Measurements from ENCODE around the gene FXYD3. TPM values are rescaled to one million over a fixed set of nuclear protein-coding genes. Genes with fewer than 3 reads are reported as not detected.

FXYD3 gene
- total RNA-seq, 1 experiment from 2014 or later, result 36.7 TPM

GRCh38 chr19:35161434-35161743 is 45.8 kb downstream of the FXYD3 start:
- no peak for DNase-seq
- no peak overlapping the region for H3K27ac Mint-ChIP-seq (ENCODE audit: unreplicated experiment)
- H3K4me1 Mint-ChIP-seq (ENCODE audit: low read depth, unreplicated experiment), result no peaks in the 10 kb centered on the region
- Histone ChIP-seq H3K4me1 (no peaks in the 10 kb centered on the region), H3K36me3 (ENCODE audit: control insufficient read depth, insufficient read depth, low read length) (no peaks in the 10 kb centered on the region), H3K9me3 (peaks cover 27% of the 10 kb centered on the region), H3K4me3 (ENCODE audit: low read depth, low read length) (no peak overlapping the region), H3K27me3 (replicated peaks; ENCODE audit: control insufficient read depth, insufficient read depth, low read length) (no peaks in the 10 kb centered on the region)
- intact Hi-C loops (cut with micrococcal nuclease; ENCODE audit: unreplicated experiment), result no loop called here
- peaks cover 17% of the 10 kb centered on the region for H3K9me3 Mint-ChIP-seq (ENCODE audit: unreplicated experiment)
- H3K27me3 Mint-ChIP-seq (ENCODE audit: insufficient read depth, unreplicated experiment), result peaks cover 1% of the 10 kb centered on the region
- peaks cover 6% of the 10 kb centered on the region for H3K36me3 Mint-ChIP-seq (ENCODE audit: insufficient read depth, unreplicated experiment)
- BruUV-seq (replicated peaks), result no TSS peak
- no peak overlapping the region for H3K4me3 Mint-ChIP-seq (ENCODE audit: unreplicated experiment)
- ChIA-PET POLR2A (no interaction called here), CTCF (no interaction called here)
- no peak for TF ChIP-seq CTCF (IDR thresholded peaks at IDR 0.05; ENCODE audit: insufficient read depth in 1 of 2, low read depth in 1 of 2, low read length in 1 of 2, severe bottlenecking in 1 of 2, unreplicated experiment in 1 of 2)

GRCh38 chr19:35162471-35163326 is 47.1 kb downstream of the FXYD3 start:
- Mint-ChIP-seq H3K36me3 (ENCODE audit: insufficient read depth, unreplicated experiment) (peaks cover 6% of the 10 kb centered on the region), H3K27me3 (ENCODE audit: insufficient read depth, unreplicated experiment) (no peaks in the 10 kb centered on the region), H3K27ac (ENCODE audit: unreplicated experiment) (peak overlapping the region; percentile 39), H3K4me3 (ENCODE audit: unreplicated experiment) (no peak overlapping the region), H3K4me1 (ENCODE audit: low read depth, unreplicated experiment) (no peaks in the 10 kb centered on the region), H3K9me3 (ENCODE audit: unreplicated experiment) (peaks cover 24% of the 10 kb centered on the region)
- no peaks in the 10 kb centered on the region for H3K36me3 ChIP-seq (ENCODE audit: control insufficient read depth, insufficient read depth, low read length)
- ChIA-PET POLR2A (no interaction called here), CTCF (interaction anchor here (0.6 kb wide), 1 partner anchor 293 kb away, joined by 5 read pairs; no protein-coding TSS in a partner anchor)
- H3K27me3 ChIP-seq (replicated peaks; ENCODE audit: control insufficient read depth, insufficient read depth, low read length), result no peaks in the 10 kb centered on the region
- no TSS peak for BruUV-seq (replicated peaks)
- intact Hi-C loops (cut with micrococcal nuclease; ENCODE audit: unreplicated experiment), result no loop called here
- H3K9me3 ChIP-seq, result peaks cover 33% of the 10 kb centered on the region
- no peak for DNase-seq
- no peak for TF ChIP-seq CTCF (IDR thresholded peaks at IDR 0.05; ENCODE audit: insufficient read depth in 1 of 2, low read depth in 1 of 2, low read length in 1 of 2, severe bottlenecking in 1 of 2, unreplicated experiment in 1 of 2)
- no peak overlapping the region for H3K4me3 ChIP-seq (ENCODE audit: low read depth, low read length)
- no peaks in the 10 kb centered on the region for H3K4me1 ChIP-seq

- ChIA-PET POLR2A (no interaction called here), CTCF (no interaction called here)
- no peak overlapping the region for H3K27ac Mint-ChIP-seq (ENCODE audit: unreplicated experiment)
- no peak overlapping the region for H3K4me3 Mint-ChIP-seq (ENCODE audit: unreplicated experiment)
- Histone ChIP-seq H3K4me1 (no peaks in the 10 kb centered on the region), H3K4me3 (ENCODE audit: low read depth, low read length) (no peak overlapping the region), H3K36me3 (ENCODE audit: control insufficient read depth, insufficient read depth, low read length) (no peaks in the 10 kb centered on the region), H3K9me3 (peaks cover 33% of the 10 kb centered on the region), H3K27me3 (replicated peaks; ENCODE audit: control insufficient read depth, insufficient read depth, low read length) (no peaks in the 10 kb centered on the region)
- no peak for TF ChIP-seq CTCF (IDR thresholded peaks at IDR 0.05; ENCODE audit: insufficient read depth in 1 of 2, low read depth in 1 of 2, low read length in 1 of 2, severe bottlenecking in 1 of 2, unreplicated experiment in 1 of 2)
- no TSS peak for BruUV-seq (replicated peaks)
- H3K27me3 Mint-ChIP-seq (ENCODE audit: insufficient read depth, unreplicated experiment), result no peaks in the 10 kb centered on the region
- H3K4me1 Mint-ChIP-seq (ENCODE audit: low read depth, unreplicated experiment), result no peaks in the 10 kb centered on the region
- no peak for DNase-seq
- intact Hi-C loops (cut with micrococcal nuclease; ENCODE audit: unreplicated experiment), result no loop called here
- peaks cover 6% of the 10 kb centered on the region for H3K36me3 Mint-ChIP-seq (ENCODE audit: insufficient read depth, unreplicated experiment)
- peaks cover 24% of the 10 kb centered on the region for H3K9me3 Mint-ChIP-seq (ENCODE audit: unreplicated experiment)
Measured at GRCh38 chr19:35164418-35164817, 48.8 kb downstream of the FXYD3 start.
